ENCODE results near the gene PAX9. TPM values are rescaled to one million over a fixed set of nuclear protein-coding genes. Genes with fewer than 3 reads are reported as not detected.

Gene PAX9
- total RNA-seq: not detected

DNA sequence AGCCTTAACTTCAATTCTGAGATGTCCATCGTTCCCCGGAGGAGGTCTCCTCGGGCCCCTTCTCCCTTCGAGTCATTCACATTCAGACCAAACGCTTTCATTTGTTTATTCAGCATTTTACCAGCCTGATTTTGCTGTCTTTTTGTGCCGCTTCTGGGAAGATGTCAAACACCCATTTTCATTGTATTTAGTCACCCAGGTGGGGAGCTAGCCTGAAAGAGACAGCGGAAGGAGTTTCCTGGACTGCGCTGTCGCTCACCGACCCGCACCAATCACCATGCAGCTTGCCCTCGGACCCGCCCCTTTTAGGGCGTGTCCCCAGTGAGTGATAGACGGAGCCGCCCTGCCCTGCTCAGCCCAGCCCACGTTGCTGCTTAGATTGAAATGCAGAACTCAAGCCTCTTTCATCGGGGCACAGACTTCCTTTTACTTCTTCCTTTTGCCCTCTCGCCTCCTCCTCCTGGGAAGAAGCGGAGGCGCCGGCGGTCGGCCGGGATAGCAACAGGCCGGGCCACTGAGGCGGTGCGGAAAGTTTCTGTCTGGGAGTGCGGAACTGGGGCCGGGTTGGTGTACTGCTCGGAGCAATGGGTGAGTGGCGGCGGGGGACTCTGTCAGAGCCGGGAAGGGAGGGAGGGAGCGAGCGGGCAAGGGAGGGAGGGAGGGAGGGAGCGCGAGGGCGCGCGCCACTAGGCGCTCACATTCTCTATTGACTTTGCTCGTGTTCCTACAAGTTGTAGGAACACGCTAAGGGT lies at the start of gene PAX9:
Gene PAX9, plus strand, starts transcription at position 355 of the 752 bp plus-strand sequence. Its CDS starts 230 bp downstream, at position 585.
- Histone ChIP-seq H3K4me3 (ENCODE audit: low read length) (no peak within 1 kb of the TSS), H3K9me3 (ENCODE audit: low read depth, low read length) (no peaks in the 10 kb centered on the region), H3K27me3 (ENCODE audit: insufficient read depth, low read length) (peaks cover 98% of the 10 kb centered on the region)

DNA sequence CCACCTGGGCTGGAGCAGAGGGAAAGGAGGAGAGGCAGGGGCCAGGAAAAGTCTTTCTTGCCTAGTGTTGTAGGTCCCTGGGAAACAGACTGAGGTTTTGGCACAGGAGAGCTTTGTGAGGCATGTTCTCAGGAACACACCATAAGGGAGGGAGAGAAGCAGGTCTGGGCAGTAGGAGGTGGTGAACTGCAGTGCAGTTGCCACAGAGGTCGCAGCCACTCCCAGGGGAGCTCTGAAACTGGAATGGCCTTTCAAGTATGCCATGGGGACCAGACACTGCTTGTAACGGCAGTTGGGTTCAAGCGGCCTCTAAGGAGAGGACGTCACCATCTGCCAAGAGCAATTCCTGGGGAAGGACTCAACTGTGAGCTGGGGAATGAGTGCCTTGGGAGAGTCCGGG lies 43.8 kb upstream of the PAX9 start:
- Histone ChIP-seq H3K4me1 (ENCODE audit: insufficient read depth, low read length) (no peaks in the 10 kb centered on the region), H3K27me3 (ENCODE audit: insufficient read depth, low read length) (no peaks in the 10 kb centered on the region), H3K4me3 (ENCODE audit: low read length) (no peak overlapping the region), H3K9me3 (ENCODE audit: low read depth, low read length) (no peaks in the 10 kb centered on the region)

More for the DNA sequence above, at the start of gene PAX9:
- H3K4me1 ChIP-seq (ENCODE audit: insufficient read depth, low read length): no peaks in the 10 kb centered on the region

- Histone ChIP-seq H3K4me3 (ENCODE audit: low read length) (no peak overlapping the region), H3K9me3 (ENCODE audit: low read depth, low read length) (no peaks in the 10 kb centered on the region), H3K27me3 (ENCODE audit: insufficient read depth, low read length) (no peaks in the 10 kb centered on the region), H3K4me1 (ENCODE audit: insufficient read depth, low read length) (no peaks in the 10 kb centered on the region)
Observed at GRCh38 chr14:36618641-36619040, 43.0 kb upstream of the PAX9 start.

GRCh38 chr14:36619131-36619530 lies 42.5 kb upstream of the PAX9 start:
- H3K9me3 ChIP-seq (ENCODE audit: low read depth, low read length): no peaks in the 10 kb centered on the region
- no peaks in the 10 kb centered on the region for H3K27me3 ChIP-seq (ENCODE audit: insufficient read depth, low read length)
- no peak overlapping the region for H3K4me3 ChIP-seq (ENCODE audit: low read length)
- H3K4me1 ChIP-seq (ENCODE audit: insufficient read depth, low read length): no peaks in the 10 kb centered on the region

DNA sequence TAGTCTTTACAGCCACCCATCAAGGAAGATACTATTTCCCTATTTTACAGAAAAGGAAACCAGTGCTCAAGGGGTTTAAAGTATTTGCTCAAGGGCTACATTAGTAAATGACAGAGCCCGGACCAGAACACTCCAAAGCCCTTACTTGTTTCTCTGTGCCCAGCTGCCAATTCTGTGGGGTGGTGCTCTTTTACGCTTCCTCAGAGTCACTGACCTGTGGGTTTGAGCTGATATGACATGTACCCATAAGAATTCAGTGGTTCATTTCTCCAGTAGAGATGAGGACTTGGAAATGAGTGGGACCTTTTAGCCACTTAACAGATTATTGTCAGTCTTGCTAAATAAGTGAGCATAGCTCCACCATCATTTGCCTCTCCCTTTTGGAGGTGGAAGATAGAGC lies 41.8 kb upstream of the PAX9 start:
- H3K27me3 ChIP-seq (ENCODE audit: insufficient read depth, low read length): no peaks in the 10 kb centered on the region

GRCh38 chr14:36625014-36625413 lies 36.6 kb upstream of the PAX9 start:
- Histone ChIP-seq H3K27me3 (ENCODE audit: insufficient read depth, low read length) (no peaks in the 10 kb centered on the region), H3K4me1 (ENCODE audit: insufficient read depth, low read length) (no peaks in the 10 kb centered on the region)

More for the DNA sequence above, 41.8 kb upstream of the PAX9 start:
- H3K4me3 ChIP-seq (ENCODE audit: low read length): no peak overlapping the region
- H3K4me1 ChIP-seq (ENCODE audit: insufficient read depth, low read length): no peaks in the 10 kb centered on the region
- H3K9me3 ChIP-seq (ENCODE audit: low read depth, low read length): no peaks in the 10 kb centered on the region

GRCh38 chr14:36625436-36625835 lies 36.2 kb upstream of the PAX9 start:
- H3K9me3 ChIP-seq (ENCODE audit: low read depth, low read length): no peaks in the 10 kb centered on the region
- H3K27me3 ChIP-seq (ENCODE audit: insufficient read depth, low read length): no peaks in the 10 kb centered on the region
- H3K4me3 ChIP-seq (ENCODE audit: low read length): no peak overlapping the region
- H3K4me1 ChIP-seq (ENCODE audit: insufficient read depth, low read length): no peaks in the 10 kb centered on the region

More at GRCh38 chr14:36625014-36625413, 36.6 kb upstream of the PAX9 start:
- Histone ChIP-seq H3K4me3 (ENCODE audit: low read length) (no peak overlapping the region), H3K9me3 (ENCODE audit: low read depth, low read length) (no peaks in the 10 kb centered on the region)

DNA sequence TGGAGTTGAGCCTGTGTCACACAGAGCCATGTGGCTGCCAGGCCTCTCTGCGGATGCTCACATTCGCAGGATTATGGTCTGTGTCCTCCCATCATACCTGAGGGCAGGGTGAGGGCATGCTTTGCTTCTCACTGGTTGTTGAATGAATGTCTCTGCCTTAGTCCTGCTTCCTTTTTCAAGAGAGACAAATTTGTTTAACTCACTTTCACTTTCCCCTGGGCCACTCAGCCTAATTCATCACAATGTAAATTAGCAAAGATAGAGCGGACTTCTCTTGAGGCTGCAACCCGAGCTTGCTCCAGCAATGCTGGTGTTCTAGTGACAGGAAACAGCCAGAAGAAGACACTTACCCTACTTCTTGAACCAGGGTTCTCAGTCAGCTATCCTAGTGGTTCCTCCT lies 35.5 kb upstream of the PAX9 start:
- no peaks in the 10 kb centered on the region for H3K4me1 ChIP-seq (ENCODE audit: insufficient read depth, low read length)
- no peaks in the 10 kb centered on the region for H3K9me3 ChIP-seq (ENCODE audit: low read depth, low read length)
- no peak overlapping the region for H3K4me3 ChIP-seq (ENCODE audit: low read length)
- no peaks in the 10 kb centered on the region for H3K27me3 ChIP-seq (ENCODE audit: insufficient read depth, low read length)

GRCh38 chr14:36627981-36628380 lies 33.7 kb upstream of the PAX9 start:
- Histone ChIP-seq H3K4me3 (ENCODE audit: low read length) (no peak overlapping the region), H3K27me3 (ENCODE audit: insufficient read depth, low read length) (no peaks in the 10 kb centered on the region), H3K9me3 (ENCODE audit: low read depth, low read length) (no peaks in the 10 kb centered on the region), H3K4me1 (ENCODE audit: insufficient read depth, low read length) (no peaks in the 10 kb centered on the region)

- Histone ChIP-seq H3K4me3 (ENCODE audit: low read length) (no peak overlapping the region), H3K9me3 (ENCODE audit: low read depth, low read length) (no peaks in the 10 kb centered on the region), H3K27me3 (ENCODE audit: insufficient read depth, low read length) (no peaks in the 10 kb centered on the region), H3K4me1 (ENCODE audit: insufficient read depth, low read length) (no peaks in the 10 kb centered on the region)
Observed at GRCh38 chr14:36633580-36633979, 28.1 kb upstream of the PAX9 start.

GRCh38 chr14:36646664-36647416 lies 14.8 kb upstream of the PAX9 start:
- Histone ChIP-seq H3K27me3 (ENCODE audit: insufficient read depth, low read length) (peaks cover 70% of the 10 kb centered on the region), H3K9me3 (ENCODE audit: low read depth, low read length) (no peaks in the 10 kb centered on the region), H3K4me1 (ENCODE audit: insufficient read depth, low read length) (no peaks in the 10 kb centered on the region), H3K4me3 (ENCODE audit: low read length) (no peak overlapping the region)

DNA sequence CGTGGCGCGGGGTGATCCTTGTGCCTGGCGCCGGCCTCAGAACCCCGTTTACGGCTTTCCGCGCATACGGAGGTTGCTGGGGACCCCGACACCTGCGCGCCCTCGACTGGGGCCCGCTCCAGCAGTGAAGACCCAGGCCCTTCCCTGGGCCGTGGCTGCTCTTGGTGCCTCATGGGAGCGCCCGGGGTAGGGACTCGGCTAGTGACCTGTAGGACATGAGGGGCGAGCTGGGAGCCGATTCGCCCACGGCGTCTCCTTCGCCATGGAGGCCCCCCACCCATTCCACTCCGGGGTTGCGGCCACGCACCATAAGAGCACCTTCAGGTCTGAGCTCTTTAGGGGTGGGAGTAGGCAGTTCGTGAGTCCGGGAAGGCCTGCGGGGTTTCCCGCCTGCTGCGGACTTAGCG lies 14.2 kb upstream of the PAX9 start:
- Histone ChIP-seq H3K9me3 (ENCODE audit: low read depth, low read length) (no peaks in the 10 kb centered on the region), H3K4me1 (ENCODE audit: insufficient read depth, low read length) (no peaks in the 10 kb centered on the region), H3K27me3 (ENCODE audit: insufficient read depth, low read length) (peaks cover 76% of the 10 kb centered on the region), H3K4me3 (ENCODE audit: low read length) (no peak overlapping the region)

- peaks cover 83% of the 10 kb centered on the region for H3K27me3 ChIP-seq (ENCODE audit: insufficient read depth, low read length)
- no peak overlapping the region for H3K4me3 ChIP-seq (ENCODE audit: low read length)
- H3K4me1 ChIP-seq (ENCODE audit: insufficient read depth, low read length): no peaks in the 10 kb centered on the region
- H3K9me3 ChIP-seq (ENCODE audit: low read depth, low read length): no peaks in the 10 kb centered on the region
Observed at GRCh38 chr14:36647824-36648753, 13.6 kb upstream of the PAX9 start.

- no peaks in the 10 kb centered on the region for H3K4me1 ChIP-seq (ENCODE audit: insufficient read depth, low read length)
- H3K4me3 ChIP-seq (ENCODE audit: low read length): no peak overlapping the region
- H3K27me3 ChIP-seq (ENCODE audit: insufficient read depth, low read length): peaks cover 100% of the 10 kb centered on the region
- no peaks in the 10 kb centered on the region for H3K9me3 ChIP-seq (ENCODE audit: low read depth, low read length)
Observed at GRCh38 chr14:36649872-36650650, 11.6 kb upstream of the PAX9 start.
